HG03342 (cell line): ENCODE data around the gene TCF7L1.
"Not testable (repeated sequence)": the region's sequence is repeated elsewhere in the genome, so short reads cannot be mapped to it uniquely, and the experiment has no call there.

ENCODE experiments used
- ATAC-seq: cut with Tn5 transposase; IDR thresholded peaks from one replicate; pipeline ENCODE4 v1.9.1; 2021; ENCODE audit warnings: mild to moderate bottlenecking, moderate library complexity; ENCODE audit not compliant: unreplicated experiment

The TCF7L1 gene

DNA sequence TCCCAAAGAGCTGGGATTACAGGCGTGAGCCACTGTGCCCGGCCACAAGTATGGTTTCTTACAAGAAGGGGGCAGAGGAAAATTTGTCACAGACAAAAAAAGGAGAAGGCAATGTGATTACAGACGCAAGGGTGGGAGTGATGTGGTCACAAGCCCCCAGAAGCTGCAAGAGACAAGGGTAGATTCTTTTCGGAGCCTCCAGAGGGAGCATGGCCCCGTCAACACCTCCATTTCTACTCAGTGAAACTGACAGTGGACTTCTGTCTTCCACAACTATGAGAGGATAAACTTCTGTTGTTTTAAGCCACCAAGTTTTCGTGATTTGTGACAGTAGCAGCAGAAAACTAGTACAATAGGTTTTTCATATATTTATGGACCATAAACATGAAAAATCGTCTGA lies 2.1 kb upstream of the TCF7L1 start:
- no peak for ATAC-seq

DNA sequence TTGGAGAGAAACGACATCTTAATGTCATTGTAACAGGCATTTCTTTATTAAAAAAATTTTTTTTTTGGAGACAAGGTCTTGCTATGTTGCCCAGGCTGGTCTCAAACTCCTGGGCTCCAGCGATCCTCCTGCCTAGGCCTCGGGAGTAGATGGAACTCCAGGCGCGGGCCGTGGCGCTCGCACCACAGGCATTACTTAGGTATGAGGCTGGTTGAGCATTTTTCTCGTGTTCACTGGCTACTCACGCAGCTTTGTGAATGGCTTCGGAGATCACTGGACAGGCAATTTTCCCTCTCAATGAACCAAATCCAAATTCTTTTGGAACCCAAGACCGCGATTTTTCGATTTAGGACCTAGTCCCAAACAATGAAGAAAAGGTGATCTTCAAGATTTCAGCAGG lies 795 bp upstream of the TCF7L1 start:
- no peak for ATAC-seq

DNA sequence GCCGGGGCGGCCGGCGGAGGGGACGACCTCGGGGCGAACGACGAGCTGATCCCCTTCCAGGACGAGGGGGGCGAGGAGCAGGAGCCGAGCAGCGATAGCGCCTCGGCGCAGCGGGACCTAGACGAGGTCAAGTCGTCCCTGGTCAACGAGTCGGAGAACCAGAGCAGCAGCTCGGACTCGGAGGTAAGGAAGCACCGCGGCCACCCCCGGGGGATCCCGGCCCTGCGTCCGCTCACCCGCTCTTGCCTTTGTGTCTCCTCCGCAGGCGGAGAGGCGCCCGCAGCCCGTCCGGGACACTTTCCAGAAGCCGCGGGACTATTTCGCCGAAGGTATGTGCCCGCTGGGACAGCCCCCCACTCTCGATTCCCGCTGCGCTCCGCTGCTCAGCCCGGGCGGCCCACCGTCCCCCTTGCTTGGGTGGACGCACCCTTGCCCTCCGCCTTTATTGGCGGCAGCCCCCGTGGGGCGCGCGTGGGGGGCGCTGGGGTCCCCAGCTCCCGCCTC lies 611 bp downstream of the TCF7L1 start:
- no peak for ATAC-seq

DNA sequence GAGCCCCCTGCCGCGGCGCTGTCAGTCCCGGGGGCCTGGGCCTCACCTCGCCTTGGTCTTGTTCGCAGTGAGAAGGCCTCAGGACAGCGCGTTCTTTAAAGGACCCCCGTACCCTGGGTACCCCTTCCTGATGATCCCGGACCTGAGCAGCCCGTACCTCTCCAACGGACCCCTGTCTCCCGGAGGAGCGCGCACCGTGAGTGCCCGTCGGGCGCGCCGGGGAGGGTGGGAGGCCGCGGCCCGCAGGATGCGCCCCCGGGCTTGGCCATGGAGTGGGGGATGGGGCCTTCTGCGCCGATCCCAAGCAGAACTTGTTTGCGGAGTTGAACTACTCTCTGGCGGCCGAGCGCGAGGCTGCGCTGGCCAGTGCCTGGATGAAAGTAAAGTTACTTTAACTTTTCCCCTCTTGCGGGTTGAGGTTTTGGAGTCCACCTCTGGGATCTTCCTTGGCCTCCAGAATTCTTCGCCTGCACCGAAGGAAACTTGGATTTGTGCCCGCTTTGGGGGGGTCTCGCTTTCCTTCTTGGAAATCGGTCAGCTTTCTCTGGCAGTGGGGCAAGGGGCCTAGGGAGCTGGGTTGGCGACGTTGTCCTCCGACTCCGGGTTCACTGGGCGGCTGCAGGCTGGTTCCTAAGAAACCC lies 1.2 kb downstream of the TCF7L1 start:
- ATAC-seq, result no peak

DNA sequence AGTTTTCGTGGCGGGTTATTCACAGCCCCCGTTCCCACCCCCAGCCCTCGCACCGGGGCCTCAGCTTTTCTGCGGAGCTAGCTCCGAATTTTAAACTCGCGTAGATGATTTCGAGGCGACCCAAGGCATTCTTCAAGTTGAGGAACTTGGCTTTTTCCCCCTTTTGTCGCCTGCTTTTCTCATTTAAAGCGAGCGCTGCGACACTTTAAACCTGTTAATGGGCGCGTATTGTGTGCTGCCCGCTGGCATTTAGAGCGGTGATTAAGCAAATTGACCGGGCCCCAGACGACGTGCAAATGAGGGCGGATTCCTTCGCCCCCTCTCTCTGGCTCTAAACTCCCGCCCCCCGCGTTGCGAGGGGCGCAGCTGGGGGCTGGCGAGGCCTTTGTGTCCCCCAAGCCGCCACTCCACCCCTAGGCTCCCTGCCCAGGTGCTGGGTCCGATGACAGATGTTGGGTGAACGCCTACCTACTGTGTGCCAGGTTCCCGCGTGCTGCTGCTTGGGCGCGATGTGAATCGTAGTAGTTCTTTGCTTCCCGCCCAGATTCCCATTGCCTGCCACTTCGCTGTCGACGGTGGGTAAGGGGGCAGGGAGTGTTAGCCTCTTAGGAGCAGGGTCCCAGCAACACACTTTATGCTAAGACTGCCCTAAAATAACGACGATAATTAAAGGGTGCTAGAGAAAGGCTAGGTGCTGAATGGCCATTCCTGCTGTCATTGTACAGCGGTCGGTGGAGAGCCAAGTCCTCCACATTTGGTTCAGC lies 1.9 kb downstream of the TCF7L1 start:
- no peak for ATAC-seq

DNA sequence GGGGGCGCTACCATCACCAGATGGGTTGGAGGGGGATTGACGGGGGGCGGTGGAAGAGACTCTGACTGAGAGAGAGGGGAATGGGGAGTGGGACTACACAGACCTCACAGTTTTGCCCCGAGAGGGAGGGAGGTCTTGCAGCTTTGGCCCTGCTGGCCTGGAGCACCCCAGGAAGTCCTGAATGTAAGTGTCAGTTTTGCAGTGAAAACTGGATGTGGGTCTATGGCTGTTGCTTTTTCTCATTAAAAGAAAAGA lies 2.4 kb downstream of the TCF7L1 start:
- ATAC-seq, result no peak

DNA sequence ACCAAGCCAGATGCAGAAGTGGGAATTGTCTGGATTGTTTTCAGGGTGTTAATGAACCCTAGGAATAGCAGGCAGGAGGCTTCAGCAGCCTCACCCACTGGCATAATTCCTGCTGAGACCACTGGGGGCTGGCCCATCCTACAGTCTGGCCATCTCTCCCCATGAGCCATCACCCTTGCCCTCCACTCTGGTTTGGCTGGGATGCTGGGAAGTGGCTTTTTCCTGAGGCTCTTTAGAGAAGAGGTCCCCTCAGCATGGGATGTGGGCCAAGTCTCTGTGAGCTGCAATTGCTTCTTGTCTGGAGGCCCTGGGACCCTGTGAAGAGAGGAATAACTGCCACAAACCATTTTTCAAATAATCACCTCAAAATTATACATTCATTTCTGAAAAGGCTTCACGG lies 4.0 kb downstream of the TCF7L1 start:
- no peak for ATAC-seq

DNA sequence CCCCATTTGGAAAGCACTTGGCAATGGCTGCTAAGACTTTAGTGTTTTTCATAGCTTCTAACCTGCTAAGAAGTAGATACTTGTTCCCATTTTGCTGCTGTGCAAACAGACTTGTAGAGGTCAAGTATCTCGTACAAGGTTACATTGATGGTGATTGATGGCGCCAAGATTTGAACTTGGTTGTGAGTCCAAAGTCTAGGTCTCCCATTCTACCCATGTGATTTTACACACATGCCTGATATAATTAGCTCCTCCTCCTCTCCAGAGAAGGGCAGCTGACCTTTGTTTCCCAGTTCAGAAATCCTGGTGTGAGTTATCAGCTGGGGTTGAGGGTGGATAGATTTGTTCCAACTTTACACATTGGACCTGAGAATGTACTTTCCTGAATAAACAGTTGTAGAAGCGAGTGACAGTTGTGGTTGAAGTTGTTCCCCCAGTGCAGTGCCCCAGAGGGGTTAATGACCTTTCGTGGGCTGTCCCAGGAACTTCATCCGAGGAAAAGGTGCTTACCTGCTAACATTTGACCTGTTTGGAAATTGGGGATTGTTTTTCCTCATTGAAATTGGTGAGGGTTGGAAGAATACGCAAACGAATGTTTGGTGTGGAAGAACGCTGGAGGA lies 10.4 kb downstream of the TCF7L1 start:
- no peak for ATAC-seq

DNA sequence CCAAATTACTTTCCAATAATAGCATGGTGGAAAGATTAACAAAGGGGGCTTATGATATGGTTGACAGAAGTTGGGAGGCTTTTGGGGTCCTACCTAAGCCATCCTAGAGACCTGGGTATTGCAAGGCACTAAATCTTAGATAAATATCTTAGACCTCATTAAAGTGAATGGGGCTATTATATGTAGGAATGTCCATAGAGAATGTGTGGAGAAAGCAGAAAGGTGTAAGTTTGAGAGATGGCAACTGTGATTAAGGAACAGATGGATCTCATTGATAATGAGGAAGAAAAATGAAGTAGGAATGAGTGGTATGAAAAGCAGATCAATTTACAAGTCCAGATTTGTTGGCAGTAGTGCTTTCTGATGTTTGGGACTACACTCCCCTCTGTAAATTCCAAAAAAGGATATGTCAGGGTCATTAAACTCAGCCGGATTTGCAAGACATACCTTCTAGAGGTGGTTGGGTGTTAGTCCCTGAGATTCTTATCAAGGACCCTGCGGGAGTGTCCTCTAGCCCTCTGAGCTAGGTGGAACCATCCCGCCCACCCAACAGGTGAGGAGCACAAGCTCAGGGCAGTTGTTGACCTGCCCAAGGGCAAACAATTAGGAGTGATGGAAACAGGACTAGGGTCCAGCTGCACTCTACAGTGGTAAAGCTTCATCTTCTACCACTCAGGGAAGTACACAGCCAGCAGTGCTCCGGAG lies 12.1 kb downstream of the TCF7L1 start:
- ATAC-seq, result no peak

DNA sequence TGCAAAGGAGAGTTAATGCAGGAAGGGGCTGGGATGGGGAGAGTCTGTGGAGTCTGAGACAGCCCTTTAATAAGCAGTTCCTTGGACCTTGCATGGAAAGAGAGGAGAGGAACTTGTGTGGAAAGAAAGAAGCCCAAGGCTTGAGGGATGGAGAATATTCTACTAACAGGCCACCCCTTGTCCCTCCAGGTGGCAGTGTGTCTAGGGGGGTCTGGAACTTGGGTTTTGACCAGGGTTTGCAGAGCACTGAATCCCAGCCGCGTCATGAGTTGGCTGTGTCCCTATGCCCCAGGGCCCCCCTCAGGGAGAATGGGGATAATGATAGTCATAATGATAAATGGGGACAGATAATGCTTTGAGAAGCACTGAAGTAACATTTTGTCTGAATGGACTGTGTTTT lies 15.0 kb downstream of the TCF7L1 start:
- no peak for ATAC-seq

DNA sequence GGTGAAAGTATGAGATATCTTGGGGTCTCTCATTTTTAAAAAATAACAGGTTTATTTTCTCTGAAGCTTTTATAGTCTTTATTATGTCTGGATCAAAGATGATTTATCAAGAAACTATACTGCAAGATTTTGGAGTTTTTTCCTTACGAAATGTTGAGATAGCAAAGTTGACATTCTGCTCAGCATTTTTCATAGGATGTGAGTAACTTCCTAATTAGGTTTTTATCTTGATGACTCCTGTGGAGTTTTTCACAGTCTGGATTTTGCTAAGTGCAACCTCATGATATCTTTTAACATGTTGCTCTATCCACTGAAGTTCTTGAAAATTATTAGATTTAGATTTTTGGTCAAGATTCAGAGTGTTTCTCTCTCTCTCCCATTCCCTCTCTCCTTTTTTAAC lies 17.8 kb downstream of the TCF7L1 start:
- no peak for ATAC-seq

DNA sequence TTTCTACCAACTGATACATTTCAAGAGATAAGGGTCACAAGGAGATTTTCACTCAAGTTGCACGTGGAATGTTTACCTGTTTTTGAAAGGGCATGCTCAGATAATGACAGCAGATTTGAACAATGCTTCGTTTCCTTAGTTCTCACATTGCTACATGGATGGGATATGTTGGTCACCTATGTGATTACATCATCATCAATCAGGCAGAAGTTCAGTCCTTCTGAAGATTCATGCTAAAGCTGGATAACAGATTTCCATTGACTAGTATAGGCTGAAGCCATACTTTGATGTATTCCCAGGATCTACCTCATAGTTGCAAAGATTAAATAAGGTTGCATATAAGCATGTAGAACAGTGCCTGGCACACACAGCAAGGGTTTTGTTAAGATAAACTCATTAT lies 19.7 kb downstream of the TCF7L1 start:
- no peak for ATAC-seq

DNA sequence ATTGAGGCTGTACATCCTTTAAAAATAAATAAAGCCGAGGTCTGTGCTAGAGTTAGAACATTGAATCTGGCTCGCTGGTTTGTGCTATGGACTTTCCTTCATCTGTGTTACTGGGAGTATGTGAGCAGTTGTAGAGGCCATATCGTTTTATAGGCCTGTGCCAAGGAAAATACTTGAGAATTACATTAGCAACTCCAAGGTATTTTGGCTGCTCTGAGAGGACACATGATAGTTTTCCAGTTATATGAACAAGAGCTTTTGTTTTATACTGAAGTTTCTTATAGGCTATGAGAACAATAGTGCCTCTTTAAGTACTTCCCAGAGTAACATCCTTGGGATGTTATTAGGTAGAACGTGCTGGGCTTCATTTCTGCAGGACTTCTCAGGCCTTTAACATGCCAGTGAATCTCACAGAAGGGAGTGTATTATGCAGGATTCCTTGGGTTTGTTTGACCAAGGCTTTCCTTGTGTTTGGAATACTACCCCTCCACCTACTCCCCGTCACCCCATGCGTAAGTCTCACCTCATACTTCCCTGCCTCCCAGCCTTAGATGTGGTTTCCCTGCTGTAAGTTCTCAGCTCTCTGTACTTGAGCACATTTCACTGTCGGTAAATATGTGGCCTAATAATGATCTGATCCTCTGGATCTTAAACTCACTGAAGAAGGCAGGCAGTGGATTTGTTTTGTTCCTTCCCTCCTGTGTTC lies 21.0 kb downstream of the TCF7L1 start:
- no peak for ATAC-seq

DNA sequence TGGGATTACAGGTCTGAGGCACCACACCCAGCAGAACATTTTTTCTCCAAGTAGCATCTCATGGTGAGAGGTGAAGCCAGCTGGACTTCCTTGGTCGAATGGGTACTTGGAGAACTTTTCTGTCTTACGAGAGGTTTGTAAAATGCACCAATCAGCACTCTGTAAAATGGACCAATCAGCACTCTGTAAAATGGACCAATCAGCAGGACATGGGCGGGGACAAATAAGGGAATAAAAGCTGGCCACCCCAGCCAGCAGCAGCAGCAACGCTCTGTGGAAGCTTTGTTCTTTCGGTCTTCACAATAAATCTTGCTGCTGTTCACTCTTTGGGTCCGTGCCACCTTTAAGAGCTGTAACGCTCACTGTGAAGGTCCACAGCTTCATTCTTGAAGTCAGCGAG lies 21.9 kb downstream of the TCF7L1 start:
- not testable (repeated sequence) for ATAC-seq

DNA sequence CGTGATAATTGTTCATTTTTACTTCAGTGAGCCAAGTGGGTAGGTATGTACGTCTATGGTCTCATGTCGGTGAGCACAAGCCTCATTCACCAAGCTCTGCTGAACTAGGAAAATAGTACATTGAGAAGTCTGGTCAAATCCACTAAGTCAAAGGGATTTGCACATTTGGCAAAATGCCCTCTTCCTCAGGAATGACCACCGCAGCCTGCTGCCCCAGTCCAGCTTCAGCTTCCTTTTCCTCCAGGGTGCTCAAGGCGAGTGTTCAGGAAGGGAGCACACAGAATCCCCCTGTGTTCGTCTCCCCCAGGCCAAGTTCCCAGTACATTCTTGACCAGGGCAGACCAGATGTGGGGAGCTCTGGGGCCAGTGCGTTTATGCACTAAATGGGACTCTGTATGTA lies 23.0 kb downstream of the TCF7L1 start:
- no peak for ATAC-seq

DNA sequence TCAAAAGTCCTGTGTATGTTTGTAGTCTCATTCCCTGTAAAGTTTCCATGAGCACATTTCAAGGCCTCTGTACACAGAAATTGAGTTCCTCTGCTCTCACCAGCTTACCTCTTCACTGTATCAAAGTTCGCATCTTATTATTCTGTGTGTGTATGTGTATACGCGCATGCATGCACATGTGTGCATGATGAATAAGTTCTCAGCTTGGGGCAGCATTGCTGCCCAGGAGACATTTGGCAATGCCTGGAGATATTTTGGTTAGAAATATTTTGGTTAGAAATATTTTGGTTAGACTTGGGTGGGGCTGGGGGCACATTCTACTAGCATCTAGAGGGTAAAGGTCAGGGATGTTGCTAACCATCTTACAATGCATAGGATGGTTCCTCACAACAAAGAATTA lies 23.4 kb downstream of the TCF7L1 start:
- ATAC-seq, result no peak

DNA sequence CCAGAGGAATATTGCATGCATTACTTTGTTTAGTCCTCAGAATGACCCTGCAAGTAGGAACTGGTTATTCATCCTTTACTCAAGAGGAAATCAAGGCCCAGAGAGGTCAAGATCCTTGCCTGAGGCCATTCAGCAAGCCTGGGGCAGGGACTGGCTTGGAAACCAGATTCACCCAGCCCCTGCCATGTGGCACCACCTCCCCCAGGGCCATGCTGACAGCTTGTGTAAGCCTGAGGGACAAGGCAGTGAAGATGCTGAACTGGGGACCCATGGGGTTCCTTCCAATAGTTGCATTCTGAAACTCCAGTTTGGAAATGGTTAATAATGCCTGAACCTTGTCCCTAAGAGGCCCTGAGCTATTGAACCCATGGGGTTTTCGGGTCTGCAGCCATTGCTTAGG lies 24.2 kb downstream of the TCF7L1 start:
- no peak for ATAC-seq

DNA sequence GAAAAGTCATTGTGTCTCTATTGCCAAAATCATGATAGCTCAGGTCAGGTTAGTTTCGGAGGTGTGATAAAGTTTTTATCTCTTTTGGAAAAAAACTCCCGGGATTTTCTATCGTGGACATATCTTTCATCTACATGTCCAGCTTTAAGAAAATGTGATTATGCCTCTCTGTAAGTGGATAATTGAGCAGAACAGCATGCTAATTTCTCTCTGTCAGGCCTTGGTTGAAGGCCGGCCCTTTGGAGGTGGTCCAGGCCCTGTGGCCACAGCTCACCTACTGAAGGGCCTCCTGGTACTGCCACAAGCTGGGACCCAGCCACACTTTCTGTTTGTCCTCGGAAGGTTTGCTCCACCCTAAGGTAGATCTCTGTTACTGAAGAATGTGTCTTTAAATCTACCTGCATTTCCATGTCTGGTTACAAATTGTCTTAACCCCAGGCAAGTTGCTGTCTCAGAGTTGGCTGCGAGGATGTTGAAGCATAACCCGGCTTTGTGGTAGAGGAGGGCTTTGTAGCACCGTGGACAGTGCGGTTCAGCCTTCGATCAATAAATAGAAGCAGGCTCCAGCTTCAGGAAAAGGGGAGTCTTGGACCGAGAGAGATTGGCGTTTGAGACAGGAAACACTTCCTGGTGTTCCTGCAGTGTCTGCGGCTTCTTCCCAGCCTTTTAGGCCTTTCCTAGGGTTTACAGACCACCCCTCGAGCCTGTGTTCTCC lies 25.5 kb downstream of the TCF7L1 start:
- no peak for ATAC-seq

DNA sequence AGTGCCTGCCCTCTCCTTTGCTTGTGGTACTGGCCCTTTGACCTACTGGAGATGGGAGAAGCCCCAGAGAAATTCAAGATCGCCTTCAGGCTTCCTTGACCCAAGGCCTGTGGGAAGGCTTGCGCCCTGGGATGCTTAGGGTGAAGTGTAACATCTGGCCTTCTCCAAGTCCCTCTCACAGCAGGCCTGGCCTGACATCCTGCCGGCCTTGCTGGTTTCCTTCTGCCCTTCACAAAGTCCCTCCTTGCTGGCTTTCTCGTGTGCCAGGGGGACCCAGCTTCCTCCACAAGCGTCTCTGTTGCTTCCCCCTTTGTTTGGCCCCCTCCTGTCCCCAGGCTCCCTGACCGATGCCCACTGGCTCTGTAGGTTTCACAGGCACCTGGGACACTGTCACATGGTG lies 26.4 kb downstream of the TCF7L1 start:
- ATAC-seq, result no peak
